GM19438 (cell line): Measurements from ENCODE around the gene UTP4.

Experiments
- ATAC-seq: cut with Tn5 transposase; IDR thresholded peaks from one replicate; pipeline ENCODE4 v1.9.1; 2021; ENCODE audit warnings: low read depth; ENCODE audit not compliant: unreplicated experiment

Gene UTP4

DNA sequence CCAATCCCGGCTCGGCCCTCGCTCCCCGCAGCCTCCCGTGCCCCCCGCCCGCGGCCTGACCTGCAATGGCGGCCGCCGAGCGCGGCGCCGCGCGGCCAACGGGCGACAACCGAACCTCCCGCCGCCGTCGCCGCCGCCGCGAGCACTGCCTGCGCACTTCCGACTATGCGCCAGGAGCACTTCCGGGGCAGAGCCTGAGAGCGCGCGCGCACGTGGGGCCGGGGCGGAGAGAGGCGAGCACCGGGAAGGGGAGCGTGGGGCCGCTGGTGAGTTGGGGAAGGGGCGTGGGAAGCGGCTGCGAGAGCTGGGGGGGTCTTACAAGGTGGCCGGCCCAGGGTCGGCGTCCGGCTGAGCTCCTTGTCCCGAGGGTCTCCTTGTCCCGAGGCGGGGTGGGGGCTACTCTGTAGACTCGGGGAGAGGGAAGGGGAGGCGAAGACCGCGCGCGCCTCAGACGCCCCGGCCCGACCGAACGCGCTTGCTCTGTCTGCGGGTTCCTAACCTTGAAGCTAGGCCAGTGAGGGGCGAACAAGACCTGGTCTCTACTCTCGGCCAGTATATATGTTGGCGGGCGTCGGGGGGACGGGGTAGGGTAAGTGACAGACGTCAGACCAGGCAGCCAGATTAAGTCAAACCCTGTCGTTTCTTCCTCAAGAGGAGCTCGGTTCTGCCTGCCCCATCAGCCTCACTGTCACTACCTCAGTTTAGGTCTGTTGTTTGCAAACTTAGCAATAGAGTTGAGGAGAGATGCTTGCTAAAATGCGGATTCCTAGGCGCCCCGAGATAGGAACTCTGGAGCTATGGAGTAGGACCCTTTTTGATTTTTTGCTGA, at the start of gene UTP4, which contains the start of gene CHTF8:
Gene UTP4 (plus strand): TSS at position 226 of the 829 bp plus-strand sequence. CDS start 811 bp downstream, outside the sequence.
Gene CHTF8 (minus strand): TSS at position 165 of the 829 bp plus-strand sequence. CDS start 11,130 bp downstream, outside the sequence.
- ATAC-seq: peak; percentile 89

GRCh38 chr16:69083306-69083941, 49.0 kb upstream of the UTP4 start:
- ATAC-seq: no peak

DNA sequence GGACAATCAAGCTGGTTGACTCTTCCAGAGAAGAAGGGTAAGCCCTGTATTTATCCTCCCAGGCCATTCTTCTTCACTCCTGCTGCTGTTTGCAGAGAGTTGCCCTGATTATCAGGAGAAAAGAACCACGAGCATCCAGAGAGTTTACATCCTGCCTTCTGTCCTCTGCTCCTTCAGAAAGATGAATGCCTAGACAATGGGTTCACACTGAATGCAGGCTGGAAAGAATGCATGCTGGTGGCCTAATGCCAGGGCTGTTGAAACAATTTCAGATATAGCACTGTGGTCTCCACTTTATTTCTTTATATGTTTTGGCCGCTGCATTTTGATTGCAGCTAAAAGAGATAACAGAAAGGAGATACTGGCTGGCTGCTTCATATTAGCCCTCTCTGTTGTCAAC, 48.2 kb upstream of the UTP4 start:
- ATAC-seq: no peak

DNA sequence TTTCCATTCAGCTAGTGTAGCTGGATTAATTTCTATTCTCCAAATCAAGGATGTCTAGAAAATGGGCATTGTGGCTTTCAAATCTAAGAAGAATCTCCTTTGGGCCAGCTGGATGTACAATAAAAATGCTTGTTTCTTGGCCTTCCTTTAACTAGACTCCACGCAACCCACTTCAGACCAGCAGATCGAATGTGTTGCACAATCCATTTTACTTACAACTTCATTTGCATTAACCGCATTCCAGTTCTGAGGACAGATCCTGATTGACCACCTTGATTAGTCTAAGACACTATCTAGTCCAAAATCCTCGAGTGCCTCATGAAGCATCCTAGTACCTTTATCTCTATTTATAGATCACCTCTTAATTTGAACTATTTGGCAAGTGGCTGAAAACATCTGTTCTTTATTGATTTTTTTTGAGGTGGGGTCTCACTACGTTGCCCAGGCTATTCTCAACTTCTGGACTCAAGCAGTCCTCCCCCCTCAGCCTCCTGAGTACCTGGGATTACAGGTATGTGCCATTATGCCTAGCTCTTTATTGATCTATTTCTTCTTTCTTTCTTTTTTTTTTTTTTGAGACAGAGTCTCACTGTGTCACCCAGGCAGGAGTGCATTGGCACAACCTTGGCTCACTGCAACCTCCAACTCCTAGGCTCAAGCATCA, 47.3 kb upstream of the UTP4 start:
- ATAC-seq: no peak

DNA sequence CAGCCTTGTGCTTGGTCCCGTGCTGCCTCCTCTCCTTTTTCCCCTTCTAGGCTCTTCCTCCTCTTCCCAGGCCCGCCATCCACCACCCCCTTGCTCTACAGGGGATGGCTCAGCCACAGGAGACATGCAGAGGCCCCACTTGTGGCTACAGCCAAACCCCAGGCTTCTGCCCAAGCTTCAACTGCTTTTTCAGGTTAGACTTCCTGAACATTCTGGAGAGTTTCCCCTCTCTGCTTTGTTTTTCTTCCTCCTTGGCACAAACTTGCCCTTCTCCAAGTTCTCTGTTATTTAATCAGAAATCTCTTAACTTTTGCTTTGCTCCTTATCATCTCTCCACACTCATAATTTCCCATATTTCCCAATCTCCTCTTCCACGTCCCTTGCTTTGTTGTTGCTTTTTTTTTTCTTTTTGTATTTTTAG, 45.3 kb upstream of the UTP4 start:
- ATAC-seq: no peak

- ATAC-seq: no peak
Observed at GRCh38 chr16:69088684-69089083, 43.8 kb upstream of the UTP4 start.

GRCh38 chr16:69089091-69089910, 43.1 kb upstream of the UTP4 start:
- no peak for ATAC-seq

DNA sequence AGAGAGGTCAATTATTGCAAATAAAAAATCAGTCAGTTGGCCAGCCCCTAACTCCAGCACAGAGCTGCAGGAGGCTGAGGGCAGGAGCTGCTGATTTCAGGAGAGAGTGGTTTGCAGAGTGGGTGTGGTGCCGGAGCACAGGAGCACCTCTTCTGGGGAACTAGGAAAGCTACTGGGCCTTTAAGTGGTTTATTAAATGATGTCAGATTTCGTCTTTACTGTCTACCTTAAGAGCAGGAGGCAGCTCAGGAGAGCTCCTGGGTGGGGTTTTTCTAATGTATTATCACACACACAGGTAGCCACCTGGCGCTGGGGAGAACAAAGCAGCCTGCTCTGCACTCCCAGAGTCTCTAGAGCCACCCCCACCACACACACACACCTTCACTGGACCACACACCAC, 38.5 kb upstream of the UTP4 start:
- ATAC-seq: no peak

GRCh38 chr16:69094501-69094900, 37.9 kb upstream of the UTP4 start:
- no peak for ATAC-seq

DNA sequence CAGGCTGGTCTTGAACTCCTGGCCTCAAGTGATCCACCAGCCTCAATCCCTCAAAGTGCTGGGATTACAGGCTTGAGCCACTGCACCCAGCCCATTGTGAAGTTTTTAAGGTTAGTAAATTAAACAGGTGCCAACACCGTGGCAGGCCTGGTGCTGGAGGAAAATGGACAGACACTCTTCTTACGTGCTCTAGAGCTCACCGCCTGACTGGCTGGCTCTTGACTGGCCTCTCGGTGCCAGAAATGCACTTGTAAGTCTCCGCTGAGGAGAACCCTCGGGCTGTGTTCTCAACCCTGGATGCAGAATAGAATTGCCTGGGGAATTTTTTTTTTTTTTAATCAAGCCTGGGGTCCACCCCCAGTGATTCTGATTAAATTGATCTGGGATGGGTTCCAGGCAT, 37.3 kb upstream of the UTP4 start:
- no peak for ATAC-seq

DNA sequence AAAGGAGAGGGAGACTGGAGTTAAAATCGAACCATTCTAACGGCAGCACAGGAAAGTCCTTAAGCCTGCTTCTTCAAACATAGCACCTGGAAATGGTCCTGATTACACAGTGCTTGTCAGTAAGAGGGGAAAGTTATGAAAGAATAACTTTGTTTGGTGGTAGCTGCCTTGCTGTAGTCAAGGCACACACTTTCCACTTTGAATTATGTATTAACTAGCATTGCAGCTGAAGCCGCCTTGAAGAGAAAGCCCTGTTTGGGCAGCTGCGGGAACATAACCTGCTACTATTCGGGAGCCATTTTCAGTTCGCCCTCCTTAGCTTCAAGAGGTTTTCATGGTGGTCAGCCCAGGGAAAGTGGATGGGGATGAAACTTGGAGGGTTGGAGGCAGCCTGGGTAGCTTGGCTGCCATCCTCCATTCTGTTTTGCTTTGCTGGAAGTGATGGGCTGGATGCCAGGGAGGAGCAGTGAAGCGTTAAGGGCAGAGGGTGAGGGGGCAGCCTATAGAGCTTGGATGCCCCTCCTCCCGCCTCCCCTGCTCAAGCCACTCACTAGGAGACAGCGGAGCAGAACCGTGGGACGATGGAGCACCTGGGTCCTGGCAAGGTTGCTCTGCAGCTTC, 32.3 kb upstream of the UTP4 start:
- no peak for ATAC-seq

GRCh38 chr16:69105501-69106361, 26.7 kb upstream of the UTP4 start, which contains the start of gene HAS3:
HAS3 (plus strand) TSS chr16:69105653; CDS start chr16:69109396, 3,743 bp downstream.
- ATAC-seq: no peak

DNA sequence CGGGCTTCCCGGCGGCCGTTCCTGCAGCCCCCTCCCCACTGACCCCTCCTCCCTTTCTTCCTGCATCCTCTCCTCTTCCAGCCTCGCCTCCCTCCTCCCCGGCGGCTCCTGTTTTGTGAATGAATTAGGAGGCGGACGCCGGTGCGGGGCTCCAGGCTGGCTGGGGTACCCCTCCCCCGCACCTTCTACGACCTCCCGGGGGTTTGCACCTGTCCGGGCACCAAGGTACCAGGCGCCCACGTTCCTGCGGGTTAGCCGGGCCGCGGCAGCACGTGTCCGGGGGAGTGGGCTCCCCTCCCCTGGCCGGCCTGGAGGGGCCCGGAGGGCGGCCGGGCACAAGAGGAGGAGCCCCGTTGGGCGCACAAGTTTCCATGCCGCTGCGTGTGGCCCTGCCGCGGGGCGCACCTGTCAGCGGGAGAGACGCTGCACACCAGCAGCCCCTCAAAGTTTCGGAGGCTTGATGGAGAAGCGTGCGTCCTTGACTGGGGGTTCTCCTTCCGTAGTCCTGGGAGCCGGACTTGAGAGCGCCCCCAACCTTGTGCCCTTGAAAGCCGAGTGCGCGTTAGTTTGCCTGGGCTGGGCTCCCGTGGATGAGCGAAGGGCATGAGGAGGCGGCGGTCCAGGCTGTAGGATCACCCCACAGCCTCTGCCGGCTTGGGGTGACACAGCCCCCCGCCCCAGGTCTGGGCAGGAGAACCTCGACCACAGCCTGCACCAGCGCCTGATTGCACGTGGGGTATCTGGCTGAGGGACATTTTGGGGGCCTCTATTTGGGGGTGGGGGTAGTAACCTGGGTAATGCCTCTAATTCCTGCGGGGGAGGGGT, 25.7 kb upstream of the UTP4 start:
- ATAC-seq: no peak

- no peak for ATAC-seq
Observed at GRCh38 chr16:69107316-69107962, 25.0 kb upstream of the UTP4 start.

DNA sequence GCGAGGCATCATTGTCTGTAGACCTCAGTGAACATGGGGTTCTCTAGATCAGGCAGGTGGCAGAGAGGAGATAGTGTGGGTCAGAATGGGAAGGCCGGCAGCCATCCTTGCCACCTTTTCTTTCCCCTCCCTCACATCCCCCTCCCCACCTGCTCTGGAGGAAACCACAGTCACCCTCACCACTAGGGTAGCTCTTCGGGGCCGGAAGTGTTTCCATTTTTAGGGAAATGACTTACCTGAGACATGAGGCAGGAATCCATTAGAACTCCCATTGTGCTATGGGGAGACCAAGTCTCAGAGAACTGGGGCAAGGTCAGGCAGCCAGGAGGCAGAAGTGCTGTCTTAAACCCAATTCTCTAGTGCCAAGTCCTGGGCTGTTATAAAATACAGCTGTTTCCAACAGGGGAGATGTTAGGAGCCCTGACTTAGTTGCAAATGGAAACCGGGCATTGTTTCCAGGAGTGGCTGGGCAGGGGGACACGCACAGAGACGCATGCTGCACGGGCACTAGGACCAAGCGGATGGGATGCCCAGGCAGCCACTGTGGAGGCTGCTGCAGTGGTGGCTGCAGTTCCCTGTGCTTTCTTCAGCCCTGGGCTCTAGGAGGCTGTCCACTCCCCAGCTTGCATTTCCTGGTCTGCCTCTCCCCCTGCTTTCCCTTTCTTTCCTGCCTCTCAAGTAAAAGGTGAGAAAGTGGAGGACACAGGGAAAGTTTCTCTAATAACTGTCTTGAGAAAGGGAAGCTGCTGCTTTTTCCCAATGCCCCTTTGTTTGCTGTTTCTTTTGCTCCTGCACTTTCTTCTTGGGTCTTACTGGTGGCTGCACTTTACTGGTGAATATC, 24.2 kb upstream of the UTP4 start:
- no peak for ATAC-seq

DNA sequence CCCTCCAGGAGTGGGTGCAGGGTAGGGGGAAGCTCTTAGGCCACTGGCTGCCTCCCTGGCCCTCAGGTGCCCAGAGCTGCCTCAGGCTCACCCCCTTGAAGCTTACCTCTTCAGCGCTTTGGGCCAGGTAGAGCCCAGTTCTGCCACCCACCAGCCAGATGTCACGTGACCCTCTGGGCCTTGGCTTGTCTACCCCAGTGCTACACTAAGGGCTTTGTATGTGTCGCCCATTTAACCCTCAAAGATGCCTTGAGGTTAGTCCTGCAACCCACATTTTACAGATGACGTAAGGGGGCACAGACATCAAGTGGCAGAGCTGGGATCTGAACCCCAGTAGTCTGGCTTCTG, 23.6 kb upstream of the UTP4 start:
- ATAC-seq: no peak
